T-helper 17 cell (primary cell): ENCODE measurements around the gene ZDHHC23. TPM values are rescaled to one million over a fixed set of nuclear protein-coding genes. Genes with fewer than 3 reads are reported as not detected.

ENCODE experiments used
- total RNA-seq, 4 donors: library from RNA in 2 of 4; stranded (reverse) in 2 of 4; gene quantifications; one replicate each; pipeline ENCODE4 v1.2.3 and lab custom pipeline; 2022 to 2026

ZDHHC23 gene
- total RNA-seq, 2 donors from 2014 or later: 6.4 to 8.3 TPM

Other genes starting within 250 kb of the ZDHHC23 start
- 10 to 100 TPM; 44.8 to 49.4 TPM for gene NAA50, start 201.8 kb upstream of the ZDHHC23 start, total RNA-seq
- 10 to 100 TPM; 15.1 to 18.3 TPM for gene ATP6V1A, start 201.0 kb upstream of the ZDHHC23 start, total RNA-seq
- 1 to 10 TPM in 1 of 2 donors, under 1 TPM in 1; 0.08 to 1.2 TPM for gene GRAMD1C, start 109.2 kb upstream of the ZDHHC23 start, total RNA-seq
- gene CCDC191, start 108.5 kb downstream of the ZDHHC23 start, total RNA-seq: 1 to 10 TPM; 6.4 to 6.8 TPM
- 10 to 100 TPM; 42.1 to 43.4 TPM for gene QTRT2, start 108.7 kb downstream of the ZDHHC23 start, total RNA-seq
- not detected for gene DRD3, start 231.0 kb downstream of the ZDHHC23 start, total RNA-seq